Loucy (cell line): Measurements from ENCODE around the gene AMZ1.

Experiments
- EZH2phosphoT487 ChIP-seq: fragments of 200-600 bp; IDR thresholded peaks from 2 replicates; pipeline ENCODE4 v1.6.1; 2018; ENCODE audit warnings: antibody characterized with exemption, mild to moderate bottlenecking, moderate library complexity, borderline replicate concordance
- TF ChIP-seq, protein P1 (sequence below): fragments of 200-600 bp; sonication (generic); conservative IDR thresholded peaks from 2 replicates; pipeline ENCODE4 v1.5.1; 2014; ENCODE audit warnings: mild to moderate bottlenecking, antibody characterized with exemption, low read length

DNA sequence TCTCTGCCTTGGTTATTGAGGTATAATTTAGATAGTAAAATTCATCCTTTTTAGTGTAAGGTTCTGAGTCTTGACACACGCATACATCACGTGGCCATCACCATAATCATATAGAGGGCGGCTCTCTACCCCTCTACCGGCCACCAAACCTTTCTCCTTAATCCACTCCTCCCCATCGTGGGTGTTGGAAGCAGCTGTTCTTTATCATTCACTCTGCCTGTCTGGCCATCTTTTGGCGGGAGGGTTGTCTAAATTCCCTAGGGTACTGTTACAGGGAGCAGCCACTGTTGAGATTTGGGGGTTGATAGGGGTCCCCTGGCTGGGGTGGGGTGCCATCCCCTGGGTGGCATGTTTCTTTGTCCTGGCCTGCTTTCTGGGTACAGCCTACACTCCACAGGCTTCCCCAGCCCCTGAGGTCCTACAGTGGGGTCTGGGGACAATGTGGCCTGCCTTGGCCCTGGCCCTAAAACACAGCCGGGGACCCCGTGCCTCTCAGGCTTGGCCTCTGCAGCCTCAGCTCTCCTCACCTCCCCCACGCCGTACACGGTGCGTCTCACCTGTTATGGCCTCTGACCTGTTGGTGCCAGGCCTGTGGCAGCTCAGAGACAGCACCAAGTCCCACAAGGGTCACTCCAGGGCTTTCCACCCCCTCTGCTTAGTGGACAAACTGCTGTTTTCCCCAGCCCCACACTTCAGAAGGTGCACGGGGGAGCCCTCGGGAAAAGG, 17.5 kb downstream of the AMZ1 start:
- TF ChIP-seq, protein P1, sequence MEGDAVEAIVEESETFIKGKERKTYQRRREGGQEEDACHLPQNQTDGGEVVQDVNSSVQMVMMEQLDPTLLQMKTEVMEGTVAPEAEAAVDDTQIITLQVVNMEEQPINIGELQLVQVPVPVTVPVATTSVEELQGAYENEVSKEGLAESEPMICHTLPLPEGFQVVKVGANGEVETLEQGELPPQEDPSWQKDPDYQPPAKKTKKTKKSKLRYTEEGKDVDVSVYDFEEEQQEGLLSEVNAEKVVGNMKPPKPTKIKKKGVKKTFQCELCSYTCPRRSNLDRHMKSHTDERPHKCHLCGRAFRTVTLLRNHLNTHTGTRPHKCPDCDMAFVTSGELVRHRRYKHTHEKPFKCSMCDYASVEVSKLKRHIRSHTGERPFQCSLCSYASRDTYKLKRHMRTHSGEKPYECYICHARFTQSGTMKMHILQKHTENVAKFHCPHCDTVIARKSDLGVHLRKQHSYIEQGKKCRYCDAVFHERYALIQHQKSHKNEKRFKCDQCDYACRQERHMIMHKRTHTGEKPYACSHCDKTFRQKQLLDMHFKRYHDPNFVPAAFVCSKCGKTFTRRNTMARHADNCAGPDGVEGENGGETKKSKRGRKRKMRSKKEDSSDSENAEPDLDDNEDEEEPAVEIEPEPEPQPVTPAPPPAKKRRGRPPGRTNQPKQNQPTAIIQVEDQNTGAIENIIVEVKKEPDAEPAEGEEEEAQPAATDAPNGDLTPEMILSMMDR = no peak
- no peak for TF ChIP-seq EZH2phosphoT487
